ENCODE measurements around the gene BTLA. TPM values are rescaled to one million over a fixed set of nuclear protein-coding genes. Genes with fewer than 3 reads are reported as not detected.
"Not testable (repeated sequence)": the region's sequence is repeated elsewhere in the genome, so short reads cannot be mapped to it uniquely, and the experiment has no call there.

BTLA gene
- total and polyA plus RNA-seq, 4 donors: 0.30 to 2.0 (median 0.56) TPM

GRCh38 chr3:112497897-112498548 is 1.2 kb downstream of the BTLA start:
- H3K4me3 ChIP-seq: no peak overlapping the region
- no peak overlapping the region for H3K9ac ChIP-seq (ENCODE audit: insufficient read depth in 1 of 2, low read length in 2 of 2)
- no peaks in the 10 kb centered on the region for H3K4me1 ChIP-seq (ENCODE audit: control insufficient read depth in 5 of 5, insufficient read depth in 5 of 5, low read length in 5 of 5)
- no peaks in the 10 kb centered on the region for H3K27me3 ChIP-seq (ENCODE audit: control insufficient read depth in 3 of 3, insufficient read depth in 3 of 3, low read length in 2 of 3)
- ATAC-seq (ENCODE audit: insufficient read depth, low FRiP score): no peak
- WGBS, 2 donors: 84 to 91% methylated on average over 11 of the region's 11 CpGs
- H3K9me3 ChIP-seq (ENCODE audit: control insufficient read depth in 4 of 4, insufficient read depth in 3 of 4, low read length in 3 of 4): no peaks in the 10 kb centered on the region
- H3K36me3 ChIP-seq (ENCODE audit: control insufficient read depth in 4 of 4, insufficient read depth in 4 of 4, low read length in 4 of 4): no peaks in the 10 kb centered on the region
- H3K27ac ChIP-seq (ENCODE audit: low read depth in 1 of 2, low read length in 1 of 2): no peak overlapping the region
- TF ChIP-seq, protein P1, sequence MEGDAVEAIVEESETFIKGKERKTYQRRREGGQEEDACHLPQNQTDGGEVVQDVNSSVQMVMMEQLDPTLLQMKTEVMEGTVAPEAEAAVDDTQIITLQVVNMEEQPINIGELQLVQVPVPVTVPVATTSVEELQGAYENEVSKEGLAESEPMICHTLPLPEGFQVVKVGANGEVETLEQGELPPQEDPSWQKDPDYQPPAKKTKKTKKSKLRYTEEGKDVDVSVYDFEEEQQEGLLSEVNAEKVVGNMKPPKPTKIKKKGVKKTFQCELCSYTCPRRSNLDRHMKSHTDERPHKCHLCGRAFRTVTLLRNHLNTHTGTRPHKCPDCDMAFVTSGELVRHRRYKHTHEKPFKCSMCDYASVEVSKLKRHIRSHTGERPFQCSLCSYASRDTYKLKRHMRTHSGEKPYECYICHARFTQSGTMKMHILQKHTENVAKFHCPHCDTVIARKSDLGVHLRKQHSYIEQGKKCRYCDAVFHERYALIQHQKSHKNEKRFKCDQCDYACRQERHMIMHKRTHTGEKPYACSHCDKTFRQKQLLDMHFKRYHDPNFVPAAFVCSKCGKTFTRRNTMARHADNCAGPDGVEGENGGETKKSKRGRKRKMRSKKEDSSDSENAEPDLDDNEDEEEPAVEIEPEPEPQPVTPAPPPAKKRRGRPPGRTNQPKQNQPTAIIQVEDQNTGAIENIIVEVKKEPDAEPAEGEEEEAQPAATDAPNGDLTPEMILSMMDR (IDR thresholded peaks at IDR 0.05; ENCODE audit: control extremely low read depth, extremely low read depth): no peak
- no peak for DNase-seq

- no peak overlapping the region for H3K4me3 ChIP-seq
- DNase-seq (no peak), ATAC-seq (ENCODE audit: insufficient read depth, low FRiP score) (no peak)
- no peak overlapping the region for H3K27ac ChIP-seq (ENCODE audit: low read depth in 1 of 2, low read length in 1 of 2)
- WGBS, 2 donors: 84 to 89% methylated on average over 5 of the region's 5 CpGs
- no peaks in the 10 kb centered on the region for H3K9me3 ChIP-seq (ENCODE audit: control insufficient read depth in 4 of 4, insufficient read depth in 3 of 4, low read length in 3 of 4)
- TF ChIP-seq, protein P1 (IDR thresholded peaks at IDR 0.05; ENCODE audit: control extremely low read depth, extremely low read depth): no peak
- no peaks in the 10 kb centered on the region for H3K36me3 ChIP-seq (ENCODE audit: control insufficient read depth in 4 of 4, insufficient read depth in 4 of 4, low read length in 4 of 4)
- no peak overlapping the region for H3K9ac ChIP-seq (ENCODE audit: insufficient read depth in 1 of 2, low read length in 2 of 2)
- H3K27me3 ChIP-seq (ENCODE audit: control insufficient read depth in 3 of 3, insufficient read depth in 3 of 3, low read length in 2 of 3): no peaks in the 10 kb centered on the region
- H3K4me1 ChIP-seq (ENCODE audit: control insufficient read depth in 5 of 5, insufficient read depth in 5 of 5, low read length in 5 of 5): no peaks in the 10 kb centered on the region
Measured at GRCh38 chr3:112496366-112497067, 2.8 kb downstream of the BTLA start.

DNA sequence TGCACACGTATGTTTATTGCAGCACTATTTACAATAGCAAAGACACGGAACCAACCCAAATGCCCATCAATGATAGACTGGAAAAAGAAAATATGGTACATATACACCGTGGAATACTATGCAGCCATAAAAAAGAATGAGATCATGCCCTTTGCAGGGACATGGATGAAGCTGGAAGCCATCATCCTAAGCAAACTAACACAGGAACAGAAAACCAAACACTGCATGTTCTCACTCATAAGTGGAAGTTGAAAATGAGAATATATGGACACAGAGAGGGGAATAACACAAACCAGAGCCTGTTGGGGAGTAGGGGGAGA is 4.9 kb downstream of the BTLA start:
- WGBS, 2 donors: 96% methylated on average over 3 of the region's 3 CpGs
- not testable (repeated sequence) for H3K27ac ChIP-seq (ENCODE audit: low read depth in 1 of 2, low read length in 1 of 2); DNase-seq; ATAC-seq (ENCODE audit: insufficient read depth, low FRiP score); H3K27me3 ChIP-seq (ENCODE audit: control insufficient read depth in 3 of 3, insufficient read depth in 3 of 3, low read length in 2 of 3); H3K4me1 ChIP-seq (ENCODE audit: control insufficient read depth in 5 of 5, insufficient read depth in 5 of 5, low read length in 5 of 5); H3K9ac ChIP-seq (ENCODE audit: insufficient read depth in 1 of 2, low read length in 2 of 2); H3K9me3 ChIP-seq (ENCODE audit: control insufficient read depth in 4 of 4, insufficient read depth in 3 of 4, low read length in 3 of 4); H3K4me3 ChIP-seq; H3K36me3 ChIP-seq (ENCODE audit: control insufficient read depth in 4 of 4, insufficient read depth in 4 of 4, low read length in 4 of 4)

DNA sequence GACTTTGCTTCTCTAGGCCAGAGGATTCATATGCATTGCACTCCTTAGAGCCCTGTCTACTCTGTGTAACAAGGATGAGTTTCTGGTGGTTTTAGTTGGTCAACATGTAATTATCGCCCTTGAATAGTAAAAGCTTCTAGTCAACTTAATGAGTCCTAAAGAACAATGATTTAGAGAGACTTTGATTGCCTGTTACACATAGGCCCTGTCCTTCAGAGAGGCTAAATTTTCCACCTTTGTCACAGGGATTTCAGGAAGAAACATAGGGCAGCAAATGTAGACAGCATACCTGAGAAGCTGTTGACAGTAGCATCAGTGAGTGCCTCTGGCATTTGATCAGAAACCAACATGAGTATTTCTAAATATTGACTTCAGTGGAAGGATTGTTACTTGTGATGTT is 7.1 kb downstream of the BTLA start:
- TF ChIP-seq, protein P1 (IDR thresholded peaks at IDR 0.05; ENCODE audit: control extremely low read depth, extremely low read depth): no peak
- no peaks in the 10 kb centered on the region for H3K27me3 ChIP-seq (ENCODE audit: control insufficient read depth in 3 of 3, insufficient read depth in 3 of 3, low read length in 2 of 3)
- H3K36me3 ChIP-seq (ENCODE audit: control insufficient read depth in 4 of 4, insufficient read depth in 4 of 4, low read length in 4 of 4): no peaks in the 10 kb centered on the region
- DNase-seq (no peak), ATAC-seq (ENCODE audit: insufficient read depth, low FRiP score) (no peak)
- no peak overlapping the region for H3K9ac ChIP-seq (ENCODE audit: insufficient read depth in 1 of 2, low read length in 2 of 2)
- H3K27ac ChIP-seq (ENCODE audit: low read depth in 1 of 2, low read length in 1 of 2): no peak overlapping the region
- no peaks in the 10 kb centered on the region for H3K4me1 ChIP-seq (ENCODE audit: control insufficient read depth in 5 of 5, insufficient read depth in 5 of 5, low read length in 5 of 5)
- H3K4me3 ChIP-seq: no peak overlapping the region
- no peaks in the 10 kb centered on the region for H3K9me3 ChIP-seq (ENCODE audit: control insufficient read depth in 4 of 4, insufficient read depth in 3 of 4, low read length in 3 of 4)
- 93 to 97% methylated on average over 1 of the region's 1 CpG for WGBS, 2 donors

All from lung (tissue), 12 donors.